Uterus (tissue), 4 donors: Measurements from ENCODE around the gene HAVCR1. TPM values are rescaled to one million over a fixed set of nuclear protein-coding genes. Genes with fewer than 3 reads are reported as not detected.
"Not testable (repeated sequence)": the region's sequence is repeated elsewhere in the genome, so short reads cannot be mapped to it uniquely, and the experiment has no call there.

ENCODE experiments used
- DNase-seq, 2 donors: peaks; one replicate each; pipeline ENCODE4 v3.0.0-alpha.2; 2019 to 2020
- H3K27ac ChIP-seq, 2 donors: fragments of 200-600 bp; sonication (generic); 1 replicate in 1 of 2; 2 replicates in 1 of 2; pipeline ENCODE4 v1.5.1; 2016 to 2018
- H3K27me3 ChIP-seq, 2 donors: fragments of 200-600 bp; sonication (generic); one replicate each; pipeline ENCODE4 v1.5.1; 2018 to 2019; ENCODE audit warnings: control low read depth in 1 of 2
- H3K36me3 ChIP-seq, 2 donors: fragments of 200-600 bp; sonication (generic); one replicate each; pipeline ENCODE4 v1.5.1; 2019; ENCODE audit warnings: control low read depth in 1 of 2
- H3K4me1 ChIP-seq, 2 donors: fragments of 200-600 bp; sonication (generic); one replicate each; pipeline ENCODE4 v1.5.1; 2018 to 2019; ENCODE audit warnings: control low read depth in 1 of 2
- H3K4me3 ChIP-seq, 2 donors: fragments of 200-600 bp; sonication (generic); 1 replicate in 1 of 2; 2 replicates in 1 of 2; pipeline ENCODE4 v1.5.1; 2018 to 2019; ENCODE audit warnings: mild to moderate bottlenecking in 1 of 2
- H3K9me3 ChIP-seq, 2 donors: fragments of 200-600 bp; sonication (generic); one replicate each; pipeline ENCODE4 v1.5.1; 2019; ENCODE audit warnings: control low read depth in 1 of 2
- CTCF ChIP-seq, 4 experiments: fragments of 200-600 bp in 2 of 4; fragments of 450-650 bp in 2 of 4; sonication (generic) in 2 of 4; IDR thresholded peaks; one replicate each; pipeline ENCODE4 v1.5.1; 2016 to 2019; ENCODE audit warnings: antibody characterized with exemption in 4 of 4, mild to moderate bottlenecking in 2 of 4, moderate library complexity in 1 of 4
- POLR2A ChIP-seq, 2 donors: fragments of 450-650 bp; IDR thresholded peaks; one replicate each; pipeline ENCODE4 v1.6.1; 2016; ENCODE audit warnings: antibody characterized with exemption in 2 of 2, mild to moderate bottlenecking in 1 of 2, moderate library complexity in 1 of 2
- intact Hi-C: fragments of 100-400 bp; cut with DNase I; formaldehyde crosslinking; loops from one replicate; pipeline ENCODE4 v1.15.1; 2023; ENCODE audit warnings: low total_unique reads
- total RNA-seq, 4 donors: library from RNA; depleted of rRNA in 3 of 4; stranded (reverse); fragments of >200 nt in 3 of 4; gene quantifications; one replicate each; pipeline versions ENCODE4 v1.1.0 to v1.2.4, GENCODE V29; 2014 to 2023
- donor health status: DM: yes; HTN: yes; CAD: no.

The HAVCR1 gene
- total RNA-seq, 4 donors from 2014 or later: 0.55 TPM; not detected in 3

DNA sequence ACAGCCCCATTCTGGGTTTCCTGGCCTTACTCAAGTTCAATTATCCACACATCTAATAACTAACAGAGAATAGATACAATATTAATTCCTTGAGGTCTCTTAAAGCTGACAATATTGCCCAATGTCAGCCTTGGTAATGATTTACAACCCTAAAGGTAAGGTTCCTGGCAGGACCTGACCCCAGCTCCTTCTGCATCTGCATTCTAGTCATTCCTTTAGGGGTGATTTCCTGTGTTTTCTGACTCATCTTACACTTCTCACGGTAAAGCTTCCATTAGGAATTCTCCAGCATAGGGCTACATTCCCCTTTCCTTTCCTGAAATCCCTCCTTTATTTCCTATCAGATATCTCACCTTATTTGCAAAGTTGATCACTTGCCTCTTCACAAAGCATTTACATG lies 9.3 kb downstream of the HAVCR1 start:
- intact Hi-C loops: no loop called here
- no peak for DNase-seq
- Histone ChIP-seq H3K4me3 (no peak overlapping the region), H3K36me3 (no peaks in the 10 kb centered on the region), H3K27ac (no peak overlapping the region), H3K4me1 (no peaks in the 10 kb centered on the region), H3K27me3 (no peaks in the 10 kb centered on the region), H3K9me3 (no peaks in the 10 kb centered on the region)
- no peak for TF ChIP-seq CTCF (IDR thresholded peaks at IDR 0.05)
- TF ChIP-seq POLR2A (IDR thresholded peaks at IDR 0.05): no peak

DNA sequence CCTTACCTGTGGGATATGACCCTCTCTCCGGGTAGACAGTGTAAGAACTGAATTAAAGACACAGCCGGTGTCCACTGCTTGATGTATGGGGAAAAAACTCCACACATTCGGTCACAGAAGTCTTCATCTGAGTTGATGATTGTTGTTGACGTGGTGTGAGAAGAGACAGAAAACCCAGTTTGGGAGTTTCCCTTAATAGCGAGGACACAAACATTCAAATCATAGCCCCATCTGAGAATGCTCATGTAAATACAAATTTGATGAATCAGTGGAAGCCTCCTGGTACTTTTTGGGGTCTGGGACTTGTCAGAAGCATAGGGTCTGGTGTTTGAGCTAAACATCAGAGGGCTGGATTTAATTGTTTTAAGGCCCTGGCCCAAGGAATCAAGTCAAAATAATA lies 11.0 kb downstream of the HAVCR1 start:
- TF ChIP-seq CTCF (IDR thresholded peaks at IDR 0.05): no peak
- TF ChIP-seq POLR2A (IDR thresholded peaks at IDR 0.05): no peak
- Histone ChIP-seq H3K27me3 (no peaks in the 10 kb centered on the region), H3K9me3 (no peaks in the 10 kb centered on the region), H3K27ac (no peak overlapping the region), H3K4me3 (no peak overlapping the region), H3K36me3 (no peaks in the 10 kb centered on the region), H3K4me1 (no peaks in the 10 kb centered on the region)
- intact Hi-C loops: no loop called here
- no peak for DNase-seq

- intact Hi-C loops, DNase-seq, H3K4me3 ChIP-seq, H3K36me3 ChIP-seq, H3K4me1 ChIP-seq, H3K9me3 ChIP-seq, H3K27me3 ChIP-seq, H3K27ac ChIP-seq: not testable (repeated sequence)
These were observed 11.9 kb downstream of the HAVCR1 start for GRCh38 chr5:157047016-157047415.

DNA sequence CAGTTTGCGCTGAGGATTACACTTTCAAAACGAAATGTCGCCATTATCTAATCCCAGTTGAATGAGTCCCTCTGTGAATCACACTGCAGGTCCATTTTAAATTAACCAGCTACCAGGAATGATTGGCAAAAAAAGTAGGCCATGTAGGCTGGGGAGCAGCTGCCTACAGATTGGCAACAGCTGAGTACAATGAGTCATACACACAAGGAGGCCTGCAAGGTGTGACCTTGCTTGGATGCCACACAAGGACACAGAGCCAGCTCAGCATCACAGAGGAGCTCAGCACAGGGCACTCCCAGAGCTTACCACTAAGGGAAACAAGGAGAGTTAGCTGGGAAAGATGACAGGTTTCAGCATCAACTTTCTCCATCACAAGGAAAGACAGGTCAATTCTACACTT lies 12.9 kb downstream of the HAVCR1 start:
- no peaks in the 10 kb centered on the region for H3K4me1 ChIP-seq
- intact Hi-C loops: no loop called here

DNA sequence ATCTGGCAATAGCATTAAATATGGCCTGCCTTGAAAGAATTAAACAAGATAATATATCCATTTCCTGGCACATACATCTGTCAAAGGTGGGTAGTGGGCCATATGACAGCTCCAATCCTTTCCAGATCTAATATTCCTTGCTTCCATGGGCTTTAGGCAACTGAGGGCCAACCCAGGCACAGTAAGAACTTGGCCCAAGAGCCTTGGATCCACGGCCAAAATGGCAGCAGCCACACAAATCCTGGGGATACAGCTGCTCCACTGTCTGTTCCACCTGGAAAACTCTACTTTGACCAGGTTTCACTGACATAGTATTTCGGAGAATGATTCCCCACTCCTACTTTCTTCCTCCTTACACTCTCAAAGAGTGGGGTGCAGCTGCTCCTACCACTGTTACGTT lies 13.3 kb downstream of the HAVCR1 start:
- DNase-seq: no peak
- Histone ChIP-seq H3K27ac (no peak overlapping the region), H3K4me1 (no peaks in the 10 kb centered on the region), H3K9me3 (no peaks in the 10 kb centered on the region), H3K36me3 (no peaks in the 10 kb centered on the region), H3K4me3 (no peak overlapping the region), H3K27me3 (no peaks in the 10 kb centered on the region)
- TF ChIP-seq POLR2A (IDR thresholded peaks at IDR 0.05) (no peak), CTCF (IDR thresholded peaks at IDR 0.05) (no peak)
- intact Hi-C loops: no loop called here

More for the DNA sequence above, 12.9 kb downstream of the HAVCR1 start:
- Histone ChIP-seq H3K36me3 (no peaks in the 10 kb centered on the region), H3K27me3 (no peaks in the 10 kb centered on the region), H3K9me3 (no peaks in the 10 kb centered on the region), H3K4me3 (no peak overlapping the region), H3K27ac (no peak overlapping the region)
- TF ChIP-seq POLR2A (IDR thresholded peaks at IDR 0.05) (no peak), CTCF (IDR thresholded peaks at IDR 0.05) (no peak)
- DNase-seq: no peak

DNA sequence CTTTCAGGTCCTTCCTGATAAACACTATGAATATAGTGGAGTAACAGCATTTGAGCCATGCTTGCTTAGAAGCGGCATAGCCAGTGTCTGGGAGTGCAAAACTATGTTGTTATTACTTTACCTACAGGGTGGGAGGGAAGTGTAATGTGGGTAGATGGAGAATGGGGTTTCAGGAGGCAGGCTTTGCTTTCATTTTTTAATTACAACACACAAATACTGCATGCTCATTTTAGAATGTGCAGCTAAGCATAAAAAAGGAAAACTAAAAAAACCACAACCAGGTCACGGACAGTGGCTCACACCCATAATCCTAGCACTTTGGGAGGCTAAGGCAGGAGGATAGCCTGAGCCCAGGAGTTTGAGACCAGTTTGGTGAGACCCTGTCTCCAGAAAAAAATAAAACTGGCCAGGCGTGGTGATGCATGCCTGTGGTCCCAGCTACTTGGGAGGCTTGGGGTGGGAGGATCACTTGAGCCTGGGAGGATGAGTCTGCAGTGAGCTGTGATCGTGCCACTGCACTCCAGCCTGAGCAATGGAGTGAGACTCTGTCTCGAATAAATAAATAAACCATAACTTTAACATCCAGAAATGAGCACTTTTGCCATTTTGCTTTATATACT lies 20.2 kb downstream of the HAVCR1 start:
- no peaks in the 10 kb centered on the region for H3K9me3 ChIP-seq
- intact Hi-C loops: no loop called here
- no peak overlapping the region for H3K4me3 ChIP-seq
- no peak for DNase-seq
- H3K36me3 ChIP-seq: no peaks in the 10 kb centered on the region
- TF ChIP-seq CTCF (IDR thresholded peaks at IDR 0.05) (no peak), POLR2A (IDR thresholded peaks at IDR 0.05) (no peak)
- no peaks in the 10 kb centered on the region for H3K4me1 ChIP-seq
- no peak overlapping the region for H3K27ac ChIP-seq
- no peaks in the 10 kb centered on the region for H3K27me3 ChIP-seq

DNA sequence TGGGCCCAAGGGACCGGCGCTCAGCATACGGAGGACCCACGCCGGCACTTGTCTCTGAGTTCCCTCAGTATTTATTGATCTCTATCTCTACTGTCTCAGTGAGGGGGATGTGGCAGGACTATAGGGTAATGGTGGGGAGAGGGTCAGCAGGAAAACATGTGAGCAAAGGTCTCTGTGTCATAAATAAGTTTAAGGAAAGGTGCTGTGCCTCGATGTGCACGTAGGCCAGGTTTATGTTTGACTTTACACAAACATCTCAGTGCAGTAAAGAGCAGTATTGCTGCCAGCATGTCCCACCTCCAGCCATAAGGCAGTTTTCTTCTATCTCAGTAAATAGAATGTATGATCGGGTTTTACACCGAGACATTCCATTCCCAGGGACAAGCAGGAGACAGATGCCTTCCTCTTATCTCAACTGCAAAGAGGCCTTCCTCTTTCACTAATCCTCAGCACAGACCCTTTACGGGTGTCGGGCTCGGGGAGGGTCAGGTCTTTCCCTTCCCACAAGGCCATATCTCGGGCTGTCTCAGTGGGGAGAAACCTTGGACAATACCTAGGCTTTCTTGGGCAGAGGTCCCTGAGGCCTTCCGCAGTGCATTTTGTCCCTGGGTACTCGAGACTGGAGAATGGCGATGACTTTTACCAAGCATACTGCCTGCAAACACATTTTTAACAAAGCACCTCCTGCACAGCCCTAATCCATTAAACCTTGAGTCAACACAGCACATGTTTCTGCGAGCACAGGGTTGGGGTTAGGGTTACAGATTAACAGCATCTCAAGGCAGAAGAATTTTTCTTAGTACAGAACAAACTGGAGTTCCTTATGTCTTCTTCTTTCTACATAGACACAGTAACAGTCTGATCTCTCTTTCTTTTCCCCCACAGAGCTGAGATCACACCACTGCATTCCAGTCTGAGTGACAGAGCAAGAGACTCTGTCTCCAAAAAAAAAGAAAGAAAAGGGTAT lies 24.5 kb downstream of the HAVCR1 start:
- H3K9me3 ChIP-seq, H3K27me3 ChIP-seq, H3K27ac ChIP-seq, DNase-seq, H3K4me3 ChIP-seq, H3K4me1 ChIP-seq, intact Hi-C loops, H3K36me3 ChIP-seq: not testable (repeated sequence)
